Right hindlimb (tissue), 1 donor: ENCODE measurements around the gene MFAP2.

Experiments
- DNase-seq: peaks from one replicate; pipeline ENCODE4 v3.0.0-alpha.2; 2018

Gene MFAP2, protein sequence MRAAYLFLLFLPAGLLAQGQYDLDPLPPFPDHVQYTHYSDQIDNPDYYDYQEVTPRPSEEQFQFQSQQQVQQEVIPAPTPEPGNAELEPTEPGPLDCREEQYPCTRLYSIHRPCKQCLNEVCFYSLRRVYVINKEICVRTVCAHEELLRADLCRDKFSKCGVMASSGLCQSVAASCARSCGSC

DNA sequence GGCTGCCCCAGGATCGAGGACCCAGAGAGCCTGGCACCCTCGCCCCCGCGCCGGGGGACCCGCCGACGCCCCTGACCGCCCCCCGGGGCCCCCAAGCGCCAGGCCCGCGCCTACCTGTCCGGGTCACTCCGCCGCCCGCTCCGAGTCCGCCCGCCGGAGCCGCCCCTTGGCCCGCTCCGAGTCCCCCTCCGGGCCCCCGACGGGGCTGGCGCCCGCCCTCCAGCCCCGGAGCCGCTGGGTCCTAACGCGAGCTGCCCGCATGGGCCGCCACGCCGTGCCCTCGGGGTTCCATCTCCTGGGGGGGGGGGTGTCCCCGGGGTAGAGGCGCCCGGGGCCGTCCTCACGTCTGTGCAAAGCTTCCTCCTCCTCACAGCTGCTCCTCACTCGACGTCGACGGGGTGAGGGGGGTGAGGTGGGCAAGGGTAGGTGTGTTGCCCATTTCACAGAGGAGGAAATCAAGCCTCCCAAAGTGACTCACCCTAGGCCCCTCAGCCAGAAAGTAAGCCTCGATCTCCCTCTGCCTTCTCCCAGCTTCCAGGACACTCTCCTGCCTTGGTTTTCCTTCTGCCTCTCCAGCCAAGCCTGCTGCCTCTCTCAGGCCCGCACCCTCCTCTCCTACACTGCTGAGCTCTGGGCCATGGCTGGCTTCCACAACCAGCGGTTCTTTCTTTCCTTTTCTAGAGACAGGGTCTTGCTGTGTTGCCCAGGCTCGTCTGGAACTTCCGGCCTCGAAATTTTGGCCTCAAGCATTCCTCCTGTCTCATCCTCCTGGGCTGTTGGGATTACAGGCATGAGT, at the start of gene MFAP2:
MFAP2 (minus strand) TSS at position 148 of the 796 bp plus-strand sequence. CDS start 2,347 bp downstream, outside the sequence.
- peak; percentile 78 for DNase-seq

GRCh38 chr1:17030206-17030605, 49.8 kb upstream of the MFAP2 start:
- DNase-seq: no peak

DNA sequence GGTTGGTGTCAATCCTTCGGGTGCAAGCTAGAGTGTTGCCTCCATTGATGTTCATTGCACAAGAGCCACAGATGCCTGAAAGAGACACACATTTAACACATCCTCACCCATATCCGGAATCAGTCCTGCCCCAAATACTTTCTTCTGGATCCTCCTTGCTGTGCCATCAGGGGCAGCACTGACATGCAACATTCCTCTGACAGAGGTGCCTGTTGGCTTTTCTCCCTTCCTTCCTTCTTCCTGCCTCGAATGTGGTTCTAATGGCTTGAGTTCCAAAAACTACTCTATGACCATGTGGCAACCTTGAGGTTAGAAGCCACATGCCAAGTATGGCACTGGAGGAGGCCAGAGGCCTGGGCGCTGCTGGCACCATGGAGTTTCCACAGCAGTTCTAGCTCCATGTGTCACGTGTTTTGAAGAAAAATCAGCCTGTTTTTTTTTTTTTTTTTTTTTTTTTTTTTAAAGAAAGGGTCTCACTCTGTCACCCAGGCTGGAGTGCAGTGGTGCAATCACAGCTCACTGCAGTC, 48.3 kb upstream of the MFAP2 start:
- no peak for DNase-seq

GRCh38 chr1:17027900-17028299, 47.5 kb upstream of the MFAP2 start:
- DNase-seq: no peak

GRCh38 chr1:17027403-17027802, 47.0 kb upstream of the MFAP2 start:
- DNase-seq: no peak

- no peak for DNase-seq
Measured at GRCh38 chr1:17024721-17025120, 44.3 kb upstream of the MFAP2 start.

GRCh38 chr1:17023573-17023972, 43.2 kb upstream of the MFAP2 start:
- no peak for DNase-seq

- DNase-seq: no peak
Measured at GRCh38 chr1:17023102-17023501, 42.7 kb upstream of the MFAP2 start.

GRCh38 chr1:17021896-17022295, 41.5 kb upstream of the MFAP2 start:
- no peak for DNase-seq

- no peak for DNase-seq
Measured at GRCh38 chr1:17020502-17020901, 40.1 kb upstream of the MFAP2 start.

DNA sequence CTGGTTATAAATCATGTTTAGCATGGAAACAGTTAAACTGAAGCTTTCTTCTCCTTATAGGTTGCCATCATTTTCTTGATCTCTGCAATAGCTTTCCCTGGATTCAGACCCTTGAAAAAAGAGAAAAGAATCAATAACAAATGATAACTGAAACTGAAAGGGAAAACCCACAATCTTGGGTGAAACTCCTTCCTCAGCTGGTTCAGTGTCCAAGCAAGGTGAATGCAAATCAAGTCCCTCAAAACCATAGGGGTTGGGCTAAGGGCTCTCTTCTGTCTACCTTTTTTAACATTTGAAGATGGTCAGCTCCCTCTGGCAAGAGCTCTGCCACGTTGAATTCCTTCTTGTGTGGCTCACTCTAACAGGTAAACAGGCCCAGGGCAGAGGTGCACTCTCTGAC, 38.4 kb upstream of the MFAP2 start:
- DNase-seq: no peak

DNA sequence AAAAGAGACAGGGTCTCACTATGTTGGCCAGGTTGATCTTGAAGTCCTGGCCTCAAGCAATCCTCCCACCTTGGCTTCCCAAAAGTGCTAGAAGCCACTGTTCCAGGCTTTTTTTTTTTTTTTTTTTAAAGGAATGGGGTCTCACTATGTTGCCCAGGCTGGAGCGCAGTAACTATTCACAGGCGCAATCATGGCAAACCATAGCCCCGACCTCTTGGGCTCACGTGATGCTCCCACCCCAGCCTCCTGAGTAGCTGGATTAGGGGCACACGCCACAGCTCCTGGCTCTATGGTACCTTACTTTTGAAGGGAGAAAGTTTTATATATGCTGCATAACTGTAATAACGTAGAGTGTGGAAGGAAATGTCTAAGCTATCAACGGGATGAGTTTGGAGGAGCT, 37.0 kb upstream of the MFAP2 start:
- no peak for DNase-seq

- DNase-seq: no peak
Measured at GRCh38 chr1:17016317-17016661, 35.9 kb upstream of the MFAP2 start.

DNA sequence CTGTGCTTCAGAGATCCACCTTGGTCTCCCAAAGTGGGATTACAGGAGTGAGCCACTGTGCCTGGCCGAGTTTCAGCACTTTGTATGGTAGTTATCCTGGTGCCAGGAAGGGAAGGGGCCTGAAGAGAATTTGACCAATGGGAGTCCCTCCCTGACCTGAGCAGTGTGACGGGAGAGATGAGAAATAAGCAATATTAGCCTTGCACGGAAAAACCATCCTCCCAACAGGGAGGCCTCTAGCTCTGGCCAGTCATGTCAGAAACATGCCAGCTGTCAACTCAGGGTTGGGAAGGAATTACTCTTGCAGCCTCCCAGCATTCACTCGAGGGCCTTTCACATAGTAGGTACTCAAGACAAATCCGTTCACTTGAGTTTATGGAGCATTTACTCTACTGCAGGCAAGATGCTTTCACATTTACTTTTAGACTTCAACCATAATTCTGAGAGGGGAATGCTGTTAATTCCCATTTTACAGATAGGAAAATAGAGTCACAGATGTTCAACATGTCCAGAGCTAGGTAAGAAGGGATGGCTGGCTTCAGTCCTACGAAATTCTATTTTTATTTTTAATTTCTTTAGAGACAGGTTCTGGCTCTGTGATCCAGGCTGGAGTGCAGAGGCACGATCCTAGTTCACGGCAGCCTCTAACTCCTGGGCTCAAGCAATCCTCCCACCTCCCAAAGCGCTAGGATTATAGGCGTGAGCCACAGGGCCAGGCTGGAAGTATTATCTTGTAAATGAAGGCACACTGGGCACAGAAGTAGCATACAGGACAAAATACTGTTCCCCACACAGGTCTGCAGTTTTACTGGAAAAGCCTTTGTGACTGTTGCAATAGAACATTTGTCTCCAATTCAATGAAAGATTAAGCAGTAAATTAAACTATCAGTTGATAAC, 34.5 kb upstream of the MFAP2 start:
- no peak for DNase-seq

- DNase-seq: no peak
Measured at GRCh38 chr1:17013491-17014320, 33.3 kb upstream of the MFAP2 start.

DNA sequence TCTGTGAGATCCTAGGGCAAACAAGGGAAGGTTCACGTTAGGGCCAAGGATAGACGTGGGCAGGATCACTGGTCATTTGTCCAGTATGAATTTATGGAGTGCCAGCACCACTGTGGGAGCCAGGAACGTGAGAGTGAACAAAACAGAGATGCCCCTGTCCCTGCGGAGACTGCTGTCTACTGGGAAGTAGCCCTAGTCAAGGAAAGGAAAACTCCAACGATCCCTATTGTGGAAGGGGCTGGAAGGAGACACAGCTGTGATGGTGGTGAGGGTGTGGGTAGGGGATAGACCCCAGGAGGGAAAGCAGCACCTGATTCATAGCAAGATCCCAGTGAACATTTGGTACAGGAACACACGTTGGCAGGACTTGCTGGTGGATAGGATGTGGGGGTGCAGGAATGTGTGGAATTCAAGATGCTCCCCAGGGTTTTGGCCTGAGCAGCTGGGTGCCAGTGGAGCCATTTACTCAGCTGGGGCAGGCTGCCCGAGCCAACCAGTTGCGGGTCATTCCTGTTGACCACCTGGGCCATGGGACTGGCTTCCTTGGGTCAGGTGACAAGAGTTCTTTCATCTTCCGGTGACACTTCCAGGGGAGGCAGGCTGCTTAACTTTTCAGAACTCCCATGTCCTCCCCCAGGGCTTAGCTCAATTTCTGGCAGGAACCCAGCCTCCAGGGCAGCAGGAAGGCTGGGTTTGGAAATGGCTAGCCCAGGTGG, 32.5 kb upstream of the MFAP2 start:
- no peak for DNase-seq

GRCh38 chr1:17011439-17012307, 31.3 kb upstream of the MFAP2 start, which contains the start of gene ATP13A2:
ATP13A2 (minus strand) TSS chr1:17011928; CDS start chr1:17011738, 190 bp downstream.
- peak; percentile 85 for DNase-seq

DNA sequence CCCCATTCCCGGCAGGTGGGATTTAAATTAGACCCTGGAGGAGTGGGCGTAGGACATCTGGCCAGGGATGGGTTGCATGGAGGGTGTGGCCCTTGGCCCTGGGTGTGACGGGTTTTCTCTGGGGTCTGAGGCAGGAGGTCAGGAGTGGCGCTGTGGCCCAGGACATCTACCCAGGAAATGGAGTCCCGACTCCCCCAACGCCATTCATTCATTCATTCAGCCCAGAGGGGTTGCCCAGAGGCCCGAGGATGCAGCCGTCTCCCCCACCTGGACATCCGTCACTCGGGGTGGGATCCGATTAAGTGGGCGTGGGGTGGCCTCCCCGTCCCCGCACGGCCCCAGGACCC, 30.6 kb upstream of the MFAP2 start:
- no peak for DNase-seq

GRCh38 chr1:17009706-17010105, 29.3 kb upstream of the MFAP2 start:
- no peak for DNase-seq

- DNase-seq: no peak
Measured at GRCh38 chr1:17008208-17008855, 27.9 kb upstream of the MFAP2 start.
